ENCODE data around the gene ZBTB11.

ZBTB11 gene, protein sequence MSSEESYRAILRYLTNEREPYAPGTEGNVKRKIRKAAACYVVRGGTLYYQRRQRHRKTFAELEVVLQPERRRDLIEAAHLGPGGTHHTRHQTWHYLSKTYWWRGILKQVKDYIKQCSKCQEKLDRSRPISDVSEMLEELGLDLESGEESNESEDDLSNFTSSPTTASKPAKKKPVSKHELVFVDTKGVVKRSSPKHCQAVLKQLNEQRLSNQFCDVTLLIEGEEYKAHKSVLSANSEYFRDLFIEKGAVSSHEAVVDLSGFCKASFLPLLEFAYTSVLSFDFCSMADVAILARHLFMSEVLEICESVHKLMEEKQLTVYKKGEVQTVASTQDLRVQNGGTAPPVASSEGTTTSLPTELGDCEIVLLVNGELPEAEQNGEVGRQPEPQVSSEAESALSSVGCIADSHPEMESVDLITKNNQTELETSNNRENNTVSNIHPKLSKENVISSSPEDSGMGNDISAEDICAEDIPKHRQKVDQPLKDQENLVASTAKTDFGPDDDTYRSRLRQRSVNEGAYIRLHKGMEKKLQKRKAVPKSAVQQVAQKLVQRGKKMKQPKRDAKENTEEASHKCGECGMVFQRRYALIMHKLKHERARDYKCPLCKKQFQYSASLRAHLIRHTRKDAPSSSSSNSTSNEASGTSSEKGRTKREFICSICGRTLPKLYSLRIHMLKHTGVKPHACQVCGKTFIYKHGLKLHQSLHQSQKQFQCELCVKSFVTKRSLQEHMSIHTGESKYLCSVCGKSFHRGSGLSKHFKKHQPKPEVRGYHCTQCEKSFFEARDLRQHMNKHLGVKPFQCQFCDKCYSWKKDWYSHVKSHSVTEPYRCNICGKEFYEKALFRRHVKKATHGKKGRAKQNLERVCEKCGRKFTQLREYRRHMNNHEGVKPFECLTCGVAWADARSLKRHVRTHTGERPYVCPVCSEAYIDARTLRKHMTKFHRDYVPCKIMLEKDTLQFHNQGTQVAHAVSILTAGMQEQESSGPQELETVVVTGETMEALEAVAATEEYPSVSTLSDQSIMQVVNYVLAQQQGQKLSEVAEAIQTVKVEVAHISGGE

DNA sequence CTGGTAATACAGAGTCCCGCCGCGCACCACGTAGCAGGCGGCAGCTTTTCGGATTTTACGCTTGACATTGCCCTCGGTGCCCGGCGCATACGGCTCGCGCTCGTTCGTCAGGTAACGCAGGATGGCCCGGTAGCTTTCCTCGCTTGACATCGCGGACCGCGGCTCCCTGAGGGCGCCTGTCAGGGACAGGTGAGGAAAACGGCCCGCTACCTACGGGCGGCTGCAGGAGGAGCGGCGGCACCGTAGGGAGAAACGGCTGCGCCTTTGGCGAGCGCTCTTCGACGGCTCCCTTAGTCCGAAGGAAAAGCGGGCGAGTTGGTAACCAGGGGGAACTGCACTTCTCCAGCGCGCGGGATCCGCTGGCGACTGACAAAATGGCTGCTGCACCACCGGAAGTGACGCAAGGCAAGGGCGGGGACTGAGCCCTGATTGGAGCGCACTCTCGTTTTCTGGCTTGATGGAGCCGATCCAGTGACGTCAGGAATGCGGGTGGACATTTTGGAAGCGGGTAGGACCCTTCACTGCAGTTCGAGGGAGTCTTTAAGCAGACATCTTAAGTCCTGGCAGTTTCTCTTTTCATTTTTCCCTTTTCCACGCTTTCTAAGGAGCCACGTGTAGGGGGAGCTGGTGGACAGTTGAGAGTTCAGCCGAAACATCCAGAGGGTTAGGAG is at the start of gene ZBTB11:
ZBTB11 (minus strand) TSS at position 368 of the 671 bp plus-strand sequence; CDS start at position 150, 218 bp downstream.
- TF ChIP-seq, protein P1, sequence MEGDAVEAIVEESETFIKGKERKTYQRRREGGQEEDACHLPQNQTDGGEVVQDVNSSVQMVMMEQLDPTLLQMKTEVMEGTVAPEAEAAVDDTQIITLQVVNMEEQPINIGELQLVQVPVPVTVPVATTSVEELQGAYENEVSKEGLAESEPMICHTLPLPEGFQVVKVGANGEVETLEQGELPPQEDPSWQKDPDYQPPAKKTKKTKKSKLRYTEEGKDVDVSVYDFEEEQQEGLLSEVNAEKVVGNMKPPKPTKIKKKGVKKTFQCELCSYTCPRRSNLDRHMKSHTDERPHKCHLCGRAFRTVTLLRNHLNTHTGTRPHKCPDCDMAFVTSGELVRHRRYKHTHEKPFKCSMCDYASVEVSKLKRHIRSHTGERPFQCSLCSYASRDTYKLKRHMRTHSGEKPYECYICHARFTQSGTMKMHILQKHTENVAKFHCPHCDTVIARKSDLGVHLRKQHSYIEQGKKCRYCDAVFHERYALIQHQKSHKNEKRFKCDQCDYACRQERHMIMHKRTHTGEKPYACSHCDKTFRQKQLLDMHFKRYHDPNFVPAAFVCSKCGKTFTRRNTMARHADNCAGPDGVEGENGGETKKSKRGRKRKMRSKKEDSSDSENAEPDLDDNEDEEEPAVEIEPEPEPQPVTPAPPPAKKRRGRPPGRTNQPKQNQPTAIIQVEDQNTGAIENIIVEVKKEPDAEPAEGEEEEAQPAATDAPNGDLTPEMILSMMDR (IDR thresholded peaks at IDR 0.05; ENCODE audit: extremely low read depth, insufficient read depth, missing control alignments): peak; percentile 38
- in situ Hi-C loops (cut with MboI; ENCODE audit: low pct_unique_long_range_greater_than_20kb, low sequenced_read_pairs, unreplicated experiment): loop anchor here (25.0 kb wide), 1 partner anchor 860 kb away; no protein-coding TSS in a partner anchor
- DNase-seq (ENCODE audit: low spot score): peak; percentile 97

DNA sequence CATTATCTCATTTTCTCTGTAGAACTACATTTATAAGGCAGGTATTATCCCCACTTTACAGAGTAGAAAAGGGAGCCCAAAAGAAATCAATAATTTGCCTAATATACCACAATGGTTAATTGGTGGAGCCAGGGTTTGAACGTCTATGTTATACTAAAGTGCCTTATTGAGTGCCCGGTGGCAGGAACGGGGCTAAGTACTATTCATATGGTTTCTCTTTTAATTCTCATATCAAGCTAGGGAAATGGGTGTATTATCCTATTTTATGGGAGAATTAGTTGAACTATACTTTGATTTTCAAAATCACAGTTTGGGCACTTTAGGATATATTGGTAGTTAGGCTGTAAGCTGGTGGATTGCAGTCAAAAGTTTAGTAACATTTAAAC is 49.0 kb upstream of the ZBTB11 start:
- DNase-seq (ENCODE audit: low spot score): no peak
- TF ChIP-seq, protein P1 (IDR thresholded peaks at IDR 0.05; ENCODE audit: extremely low read depth, insufficient read depth, missing control alignments): no peak
- in situ Hi-C loops (cut with MboI; ENCODE audit: low pct_unique_long_range_greater_than_20kb, low sequenced_read_pairs, unreplicated experiment): no loop called here

DNA sequence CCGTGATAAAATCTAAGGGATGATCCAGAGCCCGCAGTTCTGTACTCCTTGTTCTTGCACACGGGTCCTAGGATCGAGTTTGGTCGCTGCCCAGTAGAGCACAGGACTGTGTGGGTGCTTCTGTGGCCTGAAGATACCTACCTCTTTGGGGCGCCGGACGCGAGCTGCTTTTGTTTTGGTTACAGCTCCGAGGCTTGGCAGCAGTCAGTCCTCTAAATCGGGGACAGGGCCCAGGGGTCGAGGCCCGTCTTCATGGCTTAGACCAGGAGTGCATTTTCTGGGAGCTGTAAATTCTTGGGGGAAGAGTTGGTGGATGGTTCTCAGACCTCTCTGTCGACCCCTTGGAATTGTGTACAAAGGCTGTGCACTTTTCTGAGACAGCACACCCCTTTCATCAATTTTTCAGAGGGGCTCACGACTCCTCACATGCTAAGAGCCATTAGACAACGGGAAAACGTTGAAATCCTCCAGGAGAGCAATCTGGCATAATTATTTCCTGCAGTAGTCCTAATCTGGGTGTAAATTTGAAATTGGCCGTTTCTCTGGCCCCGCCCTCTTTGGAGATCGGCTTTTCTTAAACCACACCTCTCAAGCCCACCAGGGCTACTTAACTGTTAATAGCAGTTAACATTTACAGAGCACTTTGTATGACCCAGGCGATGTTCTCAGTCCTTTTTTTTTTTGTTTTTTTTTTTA is 48.4 kb upstream of the ZBTB11 start:
- no peak for DNase-seq (ENCODE audit: low spot score)
- TF ChIP-seq, protein P1 (IDR thresholded peaks at IDR 0.05; ENCODE audit: extremely low read depth, insufficient read depth, missing control alignments): no peak
- in situ Hi-C loops (cut with MboI; ENCODE audit: low pct_unique_long_range_greater_than_20kb, low sequenced_read_pairs, unreplicated experiment): no loop called here

DNA sequence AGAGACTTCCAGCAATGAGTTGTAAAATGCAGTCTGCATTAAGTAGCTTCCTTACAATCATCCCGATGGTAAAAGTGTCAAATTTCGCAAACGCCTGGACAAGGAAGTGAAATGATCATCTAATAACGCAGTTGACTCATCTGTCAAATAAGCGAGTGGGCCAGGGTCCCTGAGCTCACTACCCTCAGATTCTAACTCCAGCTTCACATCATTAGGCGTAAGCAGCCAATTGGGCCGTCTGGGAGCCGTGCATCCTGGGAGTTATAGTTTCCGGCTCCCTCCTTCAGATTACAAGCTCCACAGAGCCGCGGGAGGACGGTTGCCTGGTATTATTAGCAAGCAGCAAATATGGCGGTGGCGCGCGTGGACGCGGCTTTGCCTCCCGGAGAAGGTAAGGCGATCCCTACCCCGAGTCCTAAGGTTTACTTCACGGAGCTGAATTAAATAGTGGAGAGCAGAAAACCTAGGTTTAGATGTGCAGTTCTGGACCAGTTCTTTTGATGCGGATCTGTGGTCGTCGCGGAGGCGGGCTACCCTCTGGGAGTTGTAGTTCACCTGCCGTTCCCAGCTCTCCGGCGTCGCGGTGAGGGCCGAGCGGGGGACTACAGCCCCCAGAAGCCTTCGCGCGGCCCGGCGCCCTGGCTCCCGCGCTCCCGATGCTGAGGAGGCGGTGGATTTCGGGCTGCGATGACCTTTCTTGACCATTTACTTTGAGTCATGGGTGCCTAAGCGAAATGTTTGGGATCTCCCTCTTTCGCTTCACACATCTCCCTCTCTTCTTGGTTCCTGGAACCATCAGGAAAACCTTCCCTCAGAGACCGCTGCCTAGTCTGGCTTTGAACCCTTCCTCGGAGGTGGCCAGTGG is 47.6 kb upstream of the ZBTB11 start, which contains the start of gene CEP97:
CEP97 (plus strand) TSS at position 286 of the 865 bp plus-strand sequence; CDS start at position 349, 63 bp downstream.
- peak; percentile 79 for DNase-seq (ENCODE audit: low spot score)
- TF ChIP-seq, protein P1 (IDR thresholded peaks at IDR 0.05; ENCODE audit: extremely low read depth, insufficient read depth, missing control alignments): no peak
- in situ Hi-C loops (cut with MboI; ENCODE audit: low pct_unique_long_range_greater_than_20kb, low sequenced_read_pairs, unreplicated experiment): no loop called here

DNA sequence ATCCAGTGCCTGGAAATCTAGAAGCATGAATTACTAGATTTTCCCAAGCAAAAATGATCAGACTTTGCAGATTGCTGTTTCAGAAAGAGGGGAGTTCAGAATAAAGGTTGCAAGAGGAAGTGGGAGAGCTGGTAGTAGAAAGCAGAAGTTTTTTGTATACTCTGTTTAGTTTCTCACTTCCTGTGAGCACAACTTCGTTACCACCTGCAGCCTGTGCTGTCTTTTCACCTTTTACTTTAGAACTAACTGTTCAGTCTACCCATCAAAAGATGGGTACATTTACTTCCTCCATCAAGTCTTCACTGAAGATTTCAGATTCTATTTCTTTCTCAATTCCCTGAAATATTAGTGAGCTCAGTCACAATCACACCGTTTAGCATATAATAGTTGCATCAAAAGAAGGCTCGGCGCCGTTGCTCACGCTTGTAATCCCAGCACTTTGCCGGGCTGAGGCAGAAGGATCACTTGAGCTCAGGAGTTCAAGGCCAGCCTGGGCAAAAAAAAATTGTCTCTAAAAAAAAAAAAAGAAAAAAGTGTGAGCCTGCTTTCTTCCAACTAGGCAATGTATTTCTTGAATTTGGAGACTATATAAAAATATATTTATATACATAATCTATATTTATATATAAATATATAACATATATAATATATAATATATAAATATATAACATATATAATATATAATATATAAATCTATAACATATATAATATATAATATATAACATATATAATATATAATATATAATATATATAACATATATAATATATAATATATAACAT is 45.7 kb upstream of the ZBTB11 start:
- in situ Hi-C loops (cut with MboI; ENCODE audit: low pct_unique_long_range_greater_than_20kb, low sequenced_read_pairs, unreplicated experiment): no loop called here
- TF ChIP-seq, protein P1 (IDR thresholded peaks at IDR 0.05; ENCODE audit: extremely low read depth, insufficient read depth, missing control alignments): no peak
- DNase-seq (ENCODE audit: low spot score): peak; percentile 65
